ENCODE data around the gene PTPRT. TPM values are rescaled to one million over a fixed set of nuclear protein-coding genes. Genes with fewer than 3 reads are reported as not detected.

Gene PTPRT
- total and polyA plus RNA-seq, 2 experiments from 2014 or later, result not detected

DNA sequence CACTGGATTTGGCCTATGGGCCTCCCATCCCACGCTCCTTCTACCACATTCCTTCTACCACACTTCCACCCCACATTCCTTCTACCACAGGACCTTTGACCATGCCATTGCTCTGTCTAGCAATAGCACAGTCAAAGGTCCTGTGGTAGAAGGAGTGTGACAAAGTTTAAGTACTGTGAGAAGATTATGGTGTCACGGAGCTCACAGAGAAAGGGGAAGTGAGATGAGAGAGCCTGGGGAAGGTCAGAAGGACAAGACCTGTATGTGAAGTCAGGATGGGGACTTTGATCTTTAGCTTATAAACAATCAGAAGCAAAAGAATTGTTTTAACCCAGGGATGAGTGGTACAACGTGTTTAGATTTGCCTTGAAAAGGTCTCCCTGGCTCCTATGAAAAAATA lies 1003.4 kb downstream of the PTPRT start (continued):
- TF ChIP-seq REST (IDR thresholded peaks at IDR 0.05; ENCODE audit: unreplicated experiment), result no peak
- TF ChIP-seq NANOG (IDR thresholded peaks at IDR 0.05; ENCODE audit: borderline replicate concordance), result no peak
- no peak for TF ChIP-seq ZNF114 (CRISPR knock-in tag; IDR thresholded peaks at IDR 0.05)
- no peak for TF ChIP-seq STAT1 (IDR thresholded peaks at IDR 0.05; ENCODE audit: unreplicated experiment)
- TF ChIP-seq ETS1 (IDR thresholded peaks at IDR 0.05), result no peak
- TF ChIP-seq ZNF331 (CRISPR knock-in tag; IDR thresholded peaks at IDR 0.05; ENCODE audit: low read depth), result no peak
- no peak for TF ChIP-seq CTCF (conservative IDR thresholded peaks at IDR 0.05; ENCODE audit: low read depth in 2 of 2)
- no peak for TF ChIP-seq EZH2phosphoT487 (IDR thresholded peaks at IDR 0.05; ENCODE audit: unreplicated experiment)
- TF ChIP-seq EZH2 (IDR thresholded peaks at IDR 0.05; ENCODE audit: low read depth, unreplicated experiment), result no peak
- no peak for TF ChIP-seq CREB1 (CRISPR knock-in tag; IDR thresholded peaks at IDR 0.05; ENCODE audit: low read depth)

DNA sequence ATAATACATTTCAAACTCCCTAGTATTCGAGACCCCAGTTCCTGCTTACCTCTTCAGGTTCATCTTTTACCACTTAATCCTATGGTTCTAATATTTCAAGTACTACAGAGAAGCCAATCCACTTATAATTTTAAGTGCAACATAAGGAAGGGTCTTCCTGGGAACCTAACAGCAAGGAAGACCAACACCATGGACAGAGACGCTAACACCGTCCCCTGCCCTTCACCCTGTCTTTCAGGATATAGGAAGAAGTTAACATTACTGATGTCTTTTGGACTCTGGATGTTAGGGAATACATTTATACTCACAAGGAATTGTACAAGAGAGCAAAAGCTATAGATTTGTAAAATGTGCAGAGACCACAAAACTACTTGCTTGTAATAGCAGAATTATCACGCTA lies 1006.6 kb downstream of the PTPRT start:
- Mint-ChIP-seq H3K4me3 (no peak overlapping the region), H3K36me3 (ENCODE audit: low read depth) (peaks cover 35% of the 10 kb centered on the region), H3K27me3 (ENCODE audit: insufficient read depth, low read depth, poor library complexity) (peaks cover 2% of the 10 kb centered on the region), H3K4me1 (no peaks in the 10 kb centered on the region), H3K9me3 (peaks cover 97% of the 10 kb centered on the region), H3K27ac (no peak overlapping the region)
- H3K27ac ChIP-seq (ENCODE audit: low read depth), result no peak overlapping the region
- no peak overlapping the region for H3K4me3 ChIP-seq
- H3F3A ChIP-seq (replicated peaks; ENCODE audit: low read depth), result no peaks in the 10 kb centered on the region
- H3K4me1 ChIP-seq (ENCODE audit: insufficient read depth), result no peaks in the 10 kb centered on the region
- DNase-seq (ENCODE audit: low spot score) (no peak), ATAC-seq (no peak)
- no peaks in the 10 kb centered on the region for H3K79me2 ChIP-seq (replicated peaks; ENCODE audit: insufficient read depth)
- no peaks in the 10 kb centered on the region for H3K27me3 ChIP-seq (ENCODE audit: insufficient read depth)
- no peaks in the 10 kb centered on the region for H3K9me2 ChIP-seq (ENCODE audit: insufficient read depth)
- peaks cover 6% of the 10 kb centered on the region for H3K36me3 ChIP-seq (ENCODE audit: insufficient read depth)
- H3K4me2 ChIP-seq, result no peak overlapping the region
- H4K20me1 ChIP-seq (replicated peaks; ENCODE audit: insufficient read depth), result no peaks in the 10 kb centered on the region
- H2AFZ ChIP-seq, result no peak overlapping the region
- no peak for TF ChIP-seq STAT1 (IDR thresholded peaks at IDR 0.05; ENCODE audit: unreplicated experiment)
- TF ChIP-seq JUNB (IDR thresholded peaks at IDR 0.05; ENCODE audit: unreplicated experiment), result no peak
- TF ChIP-seq REST (IDR thresholded peaks at IDR 0.05; ENCODE audit: unreplicated experiment), result no peak
- TF ChIP-seq POLR2AphosphoS5 (IDR thresholded peaks at IDR 0.05; ENCODE audit: low read depth), result no peak
- TF ChIP-seq CREB1 (CRISPR knock-in tag; IDR thresholded peaks at IDR 0.05; ENCODE audit: low read depth), result no peak
- TF ChIP-seq CTCF (conservative IDR thresholded peaks at IDR 0.05; ENCODE audit: low read depth in 2 of 2), result no peak
- TF ChIP-seq ETS1 (IDR thresholded peaks at IDR 0.05), result no peak
- TF ChIP-seq ZNF331 (CRISPR knock-in tag; IDR thresholded peaks at IDR 0.05; ENCODE audit: low read depth), result no peak
